Measurements from ENCODE around the gene CLEC7A. TPM values are rescaled to one million over a fixed set of nuclear protein-coding genes. Genes with fewer than 3 reads are reported as not detected.

Gene CLEC7A
- total RNA-seq, 1 donor from 2014 or later: not detected

DNA sequence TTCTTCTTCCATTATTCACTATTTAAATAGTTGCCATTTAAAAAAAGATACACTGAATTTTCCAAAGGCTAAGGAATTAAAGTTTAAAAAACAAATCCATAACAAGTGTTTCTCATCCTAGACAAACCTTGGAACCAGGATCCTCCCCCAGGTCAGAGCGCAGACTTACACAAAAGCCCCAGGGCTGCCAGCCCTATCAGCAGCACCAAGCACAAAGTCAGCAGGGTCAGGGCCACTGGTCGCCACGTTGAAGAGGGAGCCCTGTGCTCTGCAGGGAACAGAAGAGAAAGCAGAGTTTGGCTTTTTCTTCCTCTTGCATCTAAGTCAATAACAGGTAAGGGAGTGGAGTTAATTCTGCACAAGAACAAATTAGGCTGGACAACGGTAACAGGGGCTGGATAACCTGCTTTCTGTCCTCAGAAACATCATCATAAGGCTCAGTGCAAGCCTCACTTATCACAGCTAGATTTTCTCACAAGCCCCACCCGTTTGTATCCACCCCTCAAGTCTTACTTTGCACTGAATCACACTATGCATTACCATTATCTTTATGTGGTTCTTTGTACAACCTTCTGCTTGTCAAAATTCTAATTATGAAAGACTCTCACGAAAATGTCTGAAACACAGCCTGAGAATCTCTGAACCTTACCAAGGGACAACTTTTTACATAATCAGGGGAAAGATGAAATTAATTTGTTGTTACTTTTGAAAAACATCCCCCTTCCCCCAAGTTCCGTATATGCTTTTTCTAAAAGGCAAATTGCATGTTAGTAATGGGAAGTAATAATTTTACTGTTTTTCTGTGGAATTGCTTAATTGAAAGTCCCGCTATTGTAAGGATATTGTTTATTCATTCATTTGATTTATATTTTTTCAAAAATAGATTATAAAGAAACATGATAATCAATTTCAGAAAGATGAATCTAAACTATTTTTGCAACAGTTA, 40.8 kb downstream of the CLEC7A start:
- H3K4me3 Mint-ChIP-seq (ENCODE audit: unreplicated experiment): no peak overlapping the region
- H3K27ac Mint-ChIP-seq (ENCODE audit: unreplicated experiment): no peak overlapping the region
- H3K36me3 Mint-ChIP-seq (ENCODE audit: low read depth, unreplicated experiment): peaks cover 10% of the 10 kb centered on the region
- peaks cover 1% of the 10 kb centered on the region for H3K27me3 Mint-ChIP-seq (ENCODE audit: unreplicated experiment)
- H3K9me3 Mint-ChIP-seq (ENCODE audit: unreplicated experiment): peaks cover 7% of the 10 kb centered on the region
- peaks cover 6% of the 10 kb centered on the region for H3K4me1 Mint-ChIP-seq (ENCODE audit: unreplicated experiment)
- no peak for DNase-seq (ENCODE audit: low spot score)
- TF ChIP-seq, protein P1, sequence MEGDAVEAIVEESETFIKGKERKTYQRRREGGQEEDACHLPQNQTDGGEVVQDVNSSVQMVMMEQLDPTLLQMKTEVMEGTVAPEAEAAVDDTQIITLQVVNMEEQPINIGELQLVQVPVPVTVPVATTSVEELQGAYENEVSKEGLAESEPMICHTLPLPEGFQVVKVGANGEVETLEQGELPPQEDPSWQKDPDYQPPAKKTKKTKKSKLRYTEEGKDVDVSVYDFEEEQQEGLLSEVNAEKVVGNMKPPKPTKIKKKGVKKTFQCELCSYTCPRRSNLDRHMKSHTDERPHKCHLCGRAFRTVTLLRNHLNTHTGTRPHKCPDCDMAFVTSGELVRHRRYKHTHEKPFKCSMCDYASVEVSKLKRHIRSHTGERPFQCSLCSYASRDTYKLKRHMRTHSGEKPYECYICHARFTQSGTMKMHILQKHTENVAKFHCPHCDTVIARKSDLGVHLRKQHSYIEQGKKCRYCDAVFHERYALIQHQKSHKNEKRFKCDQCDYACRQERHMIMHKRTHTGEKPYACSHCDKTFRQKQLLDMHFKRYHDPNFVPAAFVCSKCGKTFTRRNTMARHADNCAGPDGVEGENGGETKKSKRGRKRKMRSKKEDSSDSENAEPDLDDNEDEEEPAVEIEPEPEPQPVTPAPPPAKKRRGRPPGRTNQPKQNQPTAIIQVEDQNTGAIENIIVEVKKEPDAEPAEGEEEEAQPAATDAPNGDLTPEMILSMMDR (IDR thresholded peaks at IDR 0.05; ENCODE audit: unreplicated experiment): no peak

DNA sequence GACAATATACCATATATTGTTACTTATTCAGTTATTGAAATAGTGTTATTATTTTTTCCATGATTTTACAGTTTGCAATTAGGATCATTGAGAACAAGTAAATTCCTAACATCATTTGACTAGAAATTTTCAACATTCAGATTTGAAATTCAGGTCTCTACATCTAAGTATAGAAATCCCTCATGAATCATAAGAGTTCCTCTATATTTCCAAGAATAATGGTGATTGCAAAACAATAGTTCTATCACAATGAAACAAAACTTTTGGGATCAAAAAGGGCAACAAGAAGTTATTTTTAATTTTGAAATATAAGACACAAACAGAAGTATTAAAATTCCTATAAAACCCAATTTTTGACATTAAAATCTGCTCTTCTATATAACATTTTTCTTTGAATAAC, 42.0 kb downstream of the CLEC7A start:
- peaks cover 7% of the 10 kb centered on the region for H3K9me3 Mint-ChIP-seq (ENCODE audit: unreplicated experiment)

DNA sequence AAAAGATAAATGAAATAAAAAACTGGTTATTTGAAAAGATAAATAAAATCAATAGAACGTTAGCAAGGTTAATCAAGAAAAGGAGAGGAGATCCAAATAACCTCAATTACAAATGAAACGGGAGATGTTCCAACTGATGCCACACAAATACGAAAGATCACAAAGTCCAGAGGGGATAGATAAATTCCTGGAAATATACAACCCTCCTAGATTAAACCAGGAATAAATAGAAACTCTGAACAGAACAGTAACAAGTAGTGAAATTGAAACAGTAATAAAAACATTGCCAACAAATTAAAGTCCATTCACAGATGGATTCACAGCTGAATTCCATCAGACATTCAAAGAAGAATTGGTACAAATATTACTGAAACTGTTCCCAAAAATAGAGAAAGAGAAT, 43.6 kb downstream of the CLEC7A start:
- peaks cover 12% of the 10 kb centered on the region for H3K4me1 Mint-ChIP-seq (ENCODE audit: unreplicated experiment)
- H3K27me3 Mint-ChIP-seq (ENCODE audit: unreplicated experiment): peaks cover 3% of the 10 kb centered on the region
- H3K36me3 Mint-ChIP-seq (ENCODE audit: low read depth, unreplicated experiment): peaks cover 27% of the 10 kb centered on the region
- H3K4me3 Mint-ChIP-seq (ENCODE audit: unreplicated experiment): no peak overlapping the region
- H3K9me3 Mint-ChIP-seq (ENCODE audit: unreplicated experiment): peaks cover 7% of the 10 kb centered on the region
- H3K27ac Mint-ChIP-seq (ENCODE audit: unreplicated experiment): no peak overlapping the region
- no peak for DNase-seq (ENCODE audit: low spot score)
- TF ChIP-seq, protein P1 (IDR thresholded peaks at IDR 0.05; ENCODE audit: unreplicated experiment): no peak

More for the DNA sequence above, 42.0 kb downstream of the CLEC7A start:
- Mint-ChIP-seq H3K27ac (ENCODE audit: unreplicated experiment) (no peak overlapping the region), H3K27me3 (ENCODE audit: unreplicated experiment) (peaks cover 3% of the 10 kb centered on the region), H3K4me3 (ENCODE audit: unreplicated experiment) (no peak overlapping the region), H3K36me3 (ENCODE audit: low read depth, unreplicated experiment) (peaks cover 17% of the 10 kb centered on the region), H3K4me1 (ENCODE audit: unreplicated experiment) (peaks cover 6% of the 10 kb centered on the region)
- TF ChIP-seq, protein P1 (IDR thresholded peaks at IDR 0.05; ENCODE audit: unreplicated experiment): no peak
- DNase-seq (ENCODE audit: low spot score): no peak

DNA sequence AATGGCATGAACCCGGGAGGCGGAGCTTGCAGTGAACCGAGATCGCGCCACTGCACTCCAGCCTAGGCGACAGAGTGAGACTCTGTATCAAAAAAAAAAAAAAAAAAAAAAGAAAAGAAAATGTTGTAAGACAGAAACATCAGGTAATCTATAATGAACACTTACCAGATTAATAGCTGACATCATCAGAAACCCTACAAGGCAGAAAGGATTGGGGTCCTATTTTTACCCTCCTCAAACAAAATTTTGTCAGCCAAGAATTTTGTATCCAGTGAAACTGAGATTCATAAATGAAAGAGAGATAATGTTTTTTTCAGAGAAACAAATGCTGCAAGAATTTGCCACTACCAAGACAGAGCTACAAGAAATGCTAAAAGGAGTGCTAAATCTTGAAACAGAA, 45.3 kb downstream of the CLEC7A start:
- no peak overlapping the region for H3K27ac Mint-ChIP-seq (ENCODE audit: unreplicated experiment)
- peaks cover 7% of the 10 kb centered on the region for H3K9me3 Mint-ChIP-seq (ENCODE audit: unreplicated experiment)
- H3K4me3 Mint-ChIP-seq (ENCODE audit: unreplicated experiment): no peak overlapping the region
- no peak for DNase-seq (ENCODE audit: low spot score)
- TF ChIP-seq, protein P1 (IDR thresholded peaks at IDR 0.05; ENCODE audit: unreplicated experiment): no peak
- H3K27me3 Mint-ChIP-seq (ENCODE audit: unreplicated experiment): peaks cover 3% of the 10 kb centered on the region
- H3K4me1 Mint-ChIP-seq (ENCODE audit: unreplicated experiment): peaks cover 12% of the 10 kb centered on the region
- H3K36me3 Mint-ChIP-seq (ENCODE audit: low read depth, unreplicated experiment): peaks cover 42% of the 10 kb centered on the region

Measured in endothelial cell (in vitro differentiated cells).